ENCODE data around the gene GSTT2B. TPM values are rescaled to one million over a fixed set of nuclear protein-coding genes. Genes with fewer than 3 reads are reported as not detected.
"Not testable (repeated sequence)": the region's sequence is repeated elsewhere in the genome, so short reads cannot be mapped to it uniquely, and the experiment has no call there.

The GSTT2B gene
- total and polyA plus RNA-seq, 2 of the 8 experiments (the other 6 are each of a cell fraction or from before 2014, with no cell fraction given) = 6.3 to 13.3 TPM

DNA sequence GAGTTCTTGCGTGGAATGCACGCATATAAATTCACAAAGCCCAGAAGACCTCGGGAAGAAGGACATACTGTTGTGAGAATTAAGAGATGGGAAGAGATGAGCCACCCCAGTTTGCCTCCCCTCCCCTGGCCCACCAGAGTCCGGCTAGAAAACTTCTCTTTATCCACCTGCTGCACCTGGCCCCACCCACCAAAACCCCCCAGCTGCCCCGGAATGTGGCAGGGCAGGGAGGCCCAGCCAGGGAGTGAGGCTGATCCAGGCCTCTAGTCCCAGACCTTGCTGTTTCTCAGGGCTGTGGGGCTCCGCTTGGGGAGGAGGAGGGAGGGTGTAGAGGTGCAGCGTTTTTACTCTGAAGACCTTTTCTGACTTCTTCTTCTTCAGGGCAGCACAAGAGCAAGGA is 19.6 kb upstream of the GSTT2B start:
- H3K79me2 ChIP-seq (ENCODE audit: control insufficient read depth in 1 of 2, insufficient read depth in 2 of 2, low read length in 2 of 2); H3K4me3 ChIP-seq (ENCODE audit: extremely low read depth in 1 of 4, insufficient read depth in 2 of 4, low read depth in 3 of 4, low read length in 4 of 4); H3K27me3 ChIP-seq (replicated peaks in 1 of 4; ENCODE audit: control insufficient read depth in 3 of 4, extremely low read depth in 1 of 4, insufficient read depth in 3 of 4, low read length in 3 of 4); H3K79me1 ChIP-seq (ENCODE audit: low read depth, low read length); CTCF ChIA-PET (ENCODE audit: partially characterized antibody); H3K18ac ChIP-seq (ENCODE audit: extremely low read depth, low read length); H4K8ac ChIP-seq (ENCODE audit: extremely low read depth, insufficient read depth, low read length); H2AFZ ChIP-seq (ENCODE audit: low read length); H2BK15ac ChIP-seq (ENCODE audit: low read length); H3K23me2 ChIP-seq (ENCODE audit: low read depth, low read length); POLR2A ChIA-PET (ENCODE audit: partially characterized antibody); H2BK120ac ChIP-seq (replicated peaks; ENCODE audit: low read depth, low read length); FAIRE-seq; H2AK5ac ChIP-seq (ENCODE audit: low read depth, low read length); H4K20me1 ChIP-seq (replicated peaks in 1 of 2; ENCODE audit: control insufficient read depth in 1 of 2, insufficient read depth in 2 of 2, low read length in 2 of 2); H3K23ac ChIP-seq (ENCODE audit: insufficient read length); H3K27ac ChIP-seq (ENCODE audit: low read depth, low read length); H3K9me3 ChIP-seq (ENCODE audit: insufficient read depth in 2 of 2, low read depth in 1 of 2, low read length in 1 of 2); H3K14ac ChIP-seq (ENCODE audit: insufficient read length); H4K91ac ChIP-seq (replicated peaks; ENCODE audit: insufficient read length, low read length); H2BK12ac ChIP-seq (ENCODE audit: low read depth, low read length); H3K56ac ChIP-seq (replicated peaks; ENCODE audit: insufficient read length, low read depth, low read length); H2BK20ac ChIP-seq (ENCODE audit: low read length); H4K5ac ChIP-seq (ENCODE audit: insufficient read length, low read depth, low read length); H3K4ac ChIP-seq (replicated peaks; ENCODE audit: insufficient read length, low read depth, low read length); H3K36me3 ChIP-seq (ENCODE audit: control insufficient read depth in 2 of 4, insufficient read depth in 4 of 4, low read length in 3 of 4); H3K9ac ChIP-seq (replicated peaks in 1 of 4; ENCODE audit: extremely low read depth in 1 of 4, low read depth in 3 of 4, low read length in 3 of 4); H3K4me1 ChIP-seq (replicated peaks in 1 of 4; ENCODE audit: control insufficient read depth in 3 of 4, insufficient read depth in 4 of 4, low read length in 3 of 4); H2BK5ac ChIP-seq (ENCODE audit: low read depth, low read length): not testable (repeated sequence)
- WGBS, 2 experiments (ENCODE audit: extremely low coverage in 1 of 2, insufficient coverage in 1 of 2, insufficient read length in 1 of 2, insufficient replicate concordance in 2 of 2, low coverage in 1 of 2, low lambda C conversion rate in 2 of 2, missing lambda C conversion rate in 1 of 2) = 52% methylated on average over 5 of the region's 7 CpGs; no CpG with 5 or more reads in 1 of the 2 experiments
- peak overlapping the region in 1 of 2 experiments; percentile 13; a peak in 1 of 4 replicates for H3K4me2 ChIP-seq (ENCODE audit: insufficient read depth in 1 of 2, low read depth in 2 of 2, low read length in 2 of 2)
- peak in 1 of 2 experiments; percentile 49 for DNase-seq (ENCODE audit: low read depth in 1 of 2, low spot score in 2 of 2)

DNA sequence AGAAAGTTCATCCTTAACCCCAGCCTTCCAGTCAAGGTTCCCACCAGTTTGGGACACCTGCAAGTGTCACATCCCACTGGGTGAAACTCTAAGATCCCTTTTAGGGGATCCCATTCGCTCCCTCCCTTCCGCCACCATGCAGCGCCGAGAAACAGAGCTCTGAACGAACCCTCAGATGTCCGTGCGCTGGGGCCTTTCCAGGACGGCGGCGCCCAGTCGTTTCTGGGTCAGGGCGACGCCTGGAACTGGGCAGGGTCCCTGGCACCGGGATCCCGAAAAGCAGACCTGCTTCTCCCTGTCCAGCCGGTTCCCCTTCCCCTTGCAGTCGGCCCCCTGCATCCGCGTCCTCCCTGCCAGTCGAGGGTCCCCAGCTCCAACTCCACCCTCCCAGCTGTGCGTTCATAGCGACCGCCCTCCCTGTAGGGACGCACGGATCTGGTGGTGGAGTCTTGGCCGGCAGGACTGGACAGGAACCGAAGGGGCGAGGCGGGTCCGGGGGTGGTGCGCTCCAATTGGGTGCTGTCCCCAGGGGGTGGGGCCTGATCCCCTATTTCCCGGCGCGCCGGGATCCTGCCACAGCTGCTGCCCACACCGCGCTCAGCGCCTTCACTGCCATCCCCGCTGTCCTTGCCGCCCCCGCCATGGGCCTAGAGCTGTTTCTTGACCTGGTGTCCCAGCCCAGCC is 18.7 kb upstream of the GSTT2B start, which contains the start of gene GSTT2:
Gene GSTT2 (plus strand): TSS at position 578 of the 684 bp plus-strand sequence.
- peak within 1 kb of the TSS in 1 of 2 experiments; percentile 13; a peak in 1 of 4 replicates for H3K4me2 ChIP-seq (ENCODE audit: insufficient read depth in 1 of 2, low read depth in 2 of 2, low read length in 2 of 2)
- H3K36me3 ChIP-seq (ENCODE audit: control insufficient read depth in 2 of 4, insufficient read depth in 4 of 4, low read length in 3 of 4); H3K4me3 ChIP-seq (ENCODE audit: extremely low read depth in 1 of 4, insufficient read depth in 2 of 4, low read depth in 3 of 4, low read length in 4 of 4); H3K14ac ChIP-seq (ENCODE audit: insufficient read length); H4K5ac ChIP-seq (ENCODE audit: insufficient read length, low read depth, low read length); H3K79me2 ChIP-seq (ENCODE audit: control insufficient read depth in 1 of 2, insufficient read depth in 2 of 2, low read length in 2 of 2); DNase-seq (ENCODE audit: low read depth in 1 of 2, low spot score in 2 of 2); H2BK20ac ChIP-seq (ENCODE audit: low read length); H4K8ac ChIP-seq (ENCODE audit: extremely low read depth, insufficient read depth, low read length); H2BK5ac ChIP-seq (ENCODE audit: low read depth, low read length); H3K18ac ChIP-seq (ENCODE audit: extremely low read depth, low read length); H3K4ac ChIP-seq (replicated peaks; ENCODE audit: insufficient read length, low read depth, low read length); H2BK15ac ChIP-seq (ENCODE audit: low read length); H4K20me1 ChIP-seq (replicated peaks in 1 of 2; ENCODE audit: control insufficient read depth in 1 of 2, insufficient read depth in 2 of 2, low read length in 2 of 2); H2BK120ac ChIP-seq (replicated peaks; ENCODE audit: low read depth, low read length); H2AFZ ChIP-seq (ENCODE audit: low read length); H4K91ac ChIP-seq (replicated peaks; ENCODE audit: insufficient read length, low read length); CTCF ChIA-PET (ENCODE audit: partially characterized antibody); H3K79me1 ChIP-seq (ENCODE audit: low read depth, low read length); H2BK12ac ChIP-seq (ENCODE audit: low read depth, low read length); H3K9me3 ChIP-seq (ENCODE audit: insufficient read depth in 2 of 2, low read depth in 1 of 2, low read length in 1 of 2); FAIRE-seq; H3K27ac ChIP-seq (ENCODE audit: low read depth, low read length); H2AK5ac ChIP-seq (ENCODE audit: low read depth, low read length); H3K27me3 ChIP-seq (replicated peaks in 1 of 4; ENCODE audit: control insufficient read depth in 3 of 4, extremely low read depth in 1 of 4, insufficient read depth in 3 of 4, low read length in 3 of 4); H3K56ac ChIP-seq (replicated peaks; ENCODE audit: insufficient read length, low read depth, low read length); H3K4me1 ChIP-seq (replicated peaks in 1 of 4; ENCODE audit: control insufficient read depth in 3 of 4, insufficient read depth in 4 of 4, low read length in 3 of 4); H3K9ac ChIP-seq (replicated peaks in 1 of 4; ENCODE audit: extremely low read depth in 1 of 4, low read depth in 3 of 4, low read length in 3 of 4); H3K23me2 ChIP-seq (ENCODE audit: low read depth, low read length); H3K23ac ChIP-seq (ENCODE audit: insufficient read length); POLR2A ChIA-PET (ENCODE audit: partially characterized antibody): not testable (repeated sequence)
- WGBS, 2 experiments (ENCODE audit: extremely low coverage in 1 of 2, insufficient coverage in 1 of 2, insufficient read length in 1 of 2, insufficient replicate concordance in 2 of 2, low coverage in 1 of 2, low lambda C conversion rate in 2 of 2, missing lambda C conversion rate in 1 of 2) = no CpG with 5 or more reads among the region's 41 CpGs
